ENCODE data around the gene ANKIB1.

GRCh38 chr7:92228100-92228499 is 17.7 kb upstream of the ANKIB1 start:
- TF ChIP-seq PATZ1 (tag by site-specific recombination; IDR thresholded peaks at IDR 0.05) (no peak), ZNF239 (tag by site-specific recombination; IDR thresholded peaks at IDR 0.05) (no peak), ZNF670 (tag by site-specific recombination; IDR thresholded peaks at IDR 0.05; ENCODE audit: low read depth) (no peak), ZNF184 (tag by site-specific recombination; IDR thresholded peaks at IDR 0.05) (no peak), ZNF140 (tag by site-specific recombination; IDR thresholded peaks at IDR 0.05) (no peak), ZNF654 (tag by site-specific recombination; IDR thresholded peaks at IDR 0.05; ENCODE audit: low read depth) (no peak)

Measured in HEK293 (cell line).